Testis (tissue), 2 donors: ENCODE data around the gene PCSK5.

Source experiments
- POLR2A ChIP-seq: fragments of 450-650 bp; IDR thresholded peaks from one replicate; pipeline ENCODE4 v1.6.1; 2017; ENCODE audit warnings: antibody characterized with exemption, mild to moderate bottlenecking, moderate library complexity
- TF ChIP-seq, protein P1 (sequence below), 3 experiments: fragments of 450-650 bp in 2 of 3; fragments of 200-600 bp in 1 of 3; sonication (generic) in 1 of 3; IDR thresholded peaks; one replicate each; pipeline ENCODE4 v1.5.1; 2016 to 2019; ENCODE audit warnings: antibody characterized with exemption in 3 of 3, mild to moderate bottlenecking in 2 of 3, moderate library complexity in 1 of 3

DNA sequence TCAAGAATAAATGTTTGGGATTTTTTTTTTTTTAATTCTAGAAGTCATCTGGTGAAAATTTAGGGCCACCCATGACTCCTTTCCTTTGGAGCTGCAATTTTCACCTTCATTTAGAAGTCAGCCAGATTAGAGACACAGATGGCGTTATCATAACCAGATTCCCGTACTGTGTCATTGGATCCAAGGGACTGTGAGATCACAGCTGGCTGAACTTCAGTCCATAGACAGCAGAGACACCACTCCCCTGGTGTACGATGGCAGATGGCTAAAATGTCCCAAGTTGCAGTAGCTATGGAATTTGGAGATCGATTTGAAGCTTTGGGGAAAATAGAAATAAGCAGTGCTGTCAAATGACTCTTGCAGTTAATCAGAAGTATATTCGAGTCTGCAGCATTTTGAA is 287.5 kb downstream of the PCSK5 start:
- no peak for TF ChIP-seq POLR2A
- TF ChIP-seq, protein P1, sequence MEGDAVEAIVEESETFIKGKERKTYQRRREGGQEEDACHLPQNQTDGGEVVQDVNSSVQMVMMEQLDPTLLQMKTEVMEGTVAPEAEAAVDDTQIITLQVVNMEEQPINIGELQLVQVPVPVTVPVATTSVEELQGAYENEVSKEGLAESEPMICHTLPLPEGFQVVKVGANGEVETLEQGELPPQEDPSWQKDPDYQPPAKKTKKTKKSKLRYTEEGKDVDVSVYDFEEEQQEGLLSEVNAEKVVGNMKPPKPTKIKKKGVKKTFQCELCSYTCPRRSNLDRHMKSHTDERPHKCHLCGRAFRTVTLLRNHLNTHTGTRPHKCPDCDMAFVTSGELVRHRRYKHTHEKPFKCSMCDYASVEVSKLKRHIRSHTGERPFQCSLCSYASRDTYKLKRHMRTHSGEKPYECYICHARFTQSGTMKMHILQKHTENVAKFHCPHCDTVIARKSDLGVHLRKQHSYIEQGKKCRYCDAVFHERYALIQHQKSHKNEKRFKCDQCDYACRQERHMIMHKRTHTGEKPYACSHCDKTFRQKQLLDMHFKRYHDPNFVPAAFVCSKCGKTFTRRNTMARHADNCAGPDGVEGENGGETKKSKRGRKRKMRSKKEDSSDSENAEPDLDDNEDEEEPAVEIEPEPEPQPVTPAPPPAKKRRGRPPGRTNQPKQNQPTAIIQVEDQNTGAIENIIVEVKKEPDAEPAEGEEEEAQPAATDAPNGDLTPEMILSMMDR (IDR thresholded peaks at IDR 0.05), result no peak
